Liver (tissue), 9 donors: ENCODE results near the gene NTMT1. TPM values are rescaled to one million over a fixed set of nuclear protein-coding genes. Genes with fewer than 3 reads are reported as not detected.

ENCODE experiments used
- DNase-seq: peaks from one replicate; pipeline ENCODE4 v3.0.0-alpha.2; 2017; ENCODE audit warnings: low spot score
- H3K27ac ChIP-seq, 2 donors: one replicate each; pipeline ENCODE4 v1.7.0; 2013; ENCODE audit warnings: inconsistent platforms in 2 of 2, low read length in 2 of 2, control low read depth in 1 of 2, low read depth in 1 of 2, mild to moderate bottlenecking in 1 of 2
- H3K27me3 ChIP-seq, 4 donors: one replicate each; pipeline versions ENCODE4 v1.6.1 to v1.7.0; 2013; ENCODE audit warnings: low read length in 3 of 4, inconsistent platforms in 1 of 4, mild to moderate bottlenecking in 1 of 4, moderate library complexity in 1 of 4; ENCODE audit not compliant: control insufficient read depth in 4 of 4, insufficient read depth in 4 of 4
- H3K36me3 ChIP-seq, 4 donors: one replicate each; pipeline versions ENCODE4 v1.6.1 to v1.7.0; 2013; ENCODE audit warnings: low read length in 3 of 4, mild to moderate bottlenecking in 3 of 4, low read depth in 1 of 4, moderate library complexity in 1 of 4; ENCODE audit not compliant: control insufficient read depth in 4 of 4, insufficient read depth in 3 of 4
- H3K4me1 ChIP-seq, 4 donors: one replicate each; pipeline versions ENCODE4 v1.6.1 to v1.7.0; 2013; ENCODE audit warnings: low read length in 3 of 4, mild to moderate bottlenecking in 3 of 4, moderate library complexity in 1 of 4; ENCODE audit not compliant: control insufficient read depth in 4 of 4, insufficient read depth in 4 of 4
- H3K4me3 ChIP-seq, 3 donors: one replicate each; pipeline versions ENCODE4 v1.6.1 to v1.7.0; 2013; ENCODE audit warnings: low read length in 3 of 3, control low read depth in 1 of 3, low read depth in 1 of 3, mild to moderate bottlenecking in 1 of 3
- H3K9ac ChIP-seq, 2 donors: one replicate each; pipeline ENCODE4 v1.7.0; 2013; ENCODE audit warnings: low read length in 2 of 2, mild to moderate bottlenecking in 2 of 2, moderate library complexity in 2 of 2, control low read depth in 1 of 2, low read depth in 1 of 2
- H3K9me3 ChIP-seq, 4 donors: one replicate each; pipeline versions ENCODE4 v1.6.1 to v1.7.0; 2013; ENCODE audit warnings: low read length in 3 of 4; ENCODE audit not compliant: control insufficient read depth in 4 of 4
- ATF3 ChIP-seq: IDR thresholded peaks from 2 replicates; pipeline ENCODE4 v1.6.1; 2016; ENCODE audit warnings: antibody characterized with exemption
- EGR1 ChIP-seq, 2 donors: IDR thresholded peaks; 2 replicates each; pipeline ENCODE4 v1.6.1; 2016 to 2018; ENCODE audit warnings: antibody characterized with exemption in 2 of 2, low read depth in 2 of 2
- FOXA2 ChIP-seq: IDR thresholded peaks from 2 replicates; pipeline ENCODE4 v1.6.1; 2016; ENCODE audit warnings: antibody characterized with exemption
- GABPA ChIP-seq, 2 donors: IDR thresholded peaks in 1 of 2; conservative IDR thresholded peaks in 1 of 2; 2 replicates each; pipeline ENCODE4 v1.6.1; 2016; ENCODE audit warnings: antibody characterized with exemption in 2 of 2, mild to moderate bottlenecking in 1 of 2, moderate library complexity in 1 of 2
- HNF4A ChIP-seq, 2 donors: conservative IDR thresholded peaks; 2 replicates each; pipeline ENCODE4 v1.6.1; 2016; ENCODE audit warnings: antibody characterized with exemption in 2 of 2, mild to moderate bottlenecking in 2 of 2
- HNF4G ChIP-seq: IDR thresholded peaks from 2 replicates; pipeline ENCODE4 v1.6.1; 2016; ENCODE audit warnings: antibody characterized with exemption
- JUND ChIP-seq, 2 donors: IDR thresholded peaks; 2 replicates each; pipeline ENCODE4 v1.6.1; 2016; ENCODE audit warnings: antibody characterized with exemption in 2 of 2
- MAX ChIP-seq: IDR thresholded peaks from 2 replicates; pipeline ENCODE4 v1.6.1; 2016; ENCODE audit warnings: antibody characterized with exemption
- NR2F2 ChIP-seq: IDR thresholded peaks from 2 replicates; pipeline ENCODE4 v1.6.1; 2016; ENCODE audit warnings: antibody characterized with exemption
- RAD21 ChIP-seq, 2 donors: IDR thresholded peaks; 2 replicates each; pipeline ENCODE4 v1.6.1; 2016; ENCODE audit warnings: antibody characterized with exemption in 2 of 2, mild to moderate bottlenecking in 2 of 2
- REST ChIP-seq: IDR thresholded peaks from 2 replicates; pipeline ENCODE4 v1.6.1; 2016; ENCODE audit warnings: antibody characterized with exemption, mild to moderate bottlenecking
- RXRA ChIP-seq, 2 donors: IDR thresholded peaks; 2 replicates each; pipeline ENCODE4 v1.6.1; 2017 to 2018; ENCODE audit warnings: antibody characterized with exemption in 2 of 2, mild to moderate bottlenecking in 1 of 2
- SP1 ChIP-seq: IDR thresholded peaks from 2 replicates; pipeline ENCODE4 v1.6.1; 2018; ENCODE audit warnings: antibody characterized with exemption, mild to moderate bottlenecking
- TAF1 ChIP-seq: conservative IDR thresholded peaks from 2 replicates; pipeline ENCODE4 v1.6.1; 2016; ENCODE audit warnings: antibody characterized with exemption, mild to moderate bottlenecking
- YY1 ChIP-seq: IDR thresholded peaks from 2 replicates; pipeline ENCODE4 v1.6.1; 2016; ENCODE audit warnings: antibody characterized with exemption, mild to moderate bottlenecking
- WGBS: extraction: QIAGEN DNeasy Blood & Tissue Kit; methylation state at CpG from one replicate; pipeline ENCODE4 v1.1.7; 2013; 5-methylcytosine and 5-hydroxymethylcytosine counted together
- polyA plus RNA-seq, 2 donors: library from polyadenylated mRNA; stranded (reverse) in 1 of 2; unstranded in 1 of 2; fragments of 200-250 nt in 1 of 2; fragments of >200 nt in 1 of 2; fragmentation: Nextera tagmentation in 1 of 2; extraction: Ambion mirVana in 1 of 2; gene quantifications; one replicate each; pipeline versions ENCODE4 v1.2.1 to v1.2.3, GENCODE V29; 2013 to 2015
- total RNA-seq, 2 donors: library from RNA; depleted of rRNA; stranded (reverse); fragments of >200 nt; gene quantifications; one replicate each; pipeline ENCODE4 v1.2.3, GENCODE V29; 2014
- TF ChIP-seq, protein P1 (sequence below): IDR thresholded peaks from 2 replicates; pipeline ENCODE4 v1.6.1; 2016; ENCODE audit warnings: antibody characterized with exemption
- TF ChIP-seq, protein P2 (sequence below): fragments of 150-350 bp; IDR thresholded peaks from 2 replicates; pipeline ENCODE4 v1.5.1; 2017; ENCODE audit warnings: improper control_type of control experiment, low read depth, low read length; ENCODE audit not compliant: missing input control
- donor health status: healthy.
- donor health status: healthy.
- donor health status: healthy.
- donor health status: healthy.
- donor health status: healthy.

Gene NTMT1
- total and polyA plus RNA-seq, 4 donors: 13.1 to 42.5 (median 26.2) TPM

DNA sequence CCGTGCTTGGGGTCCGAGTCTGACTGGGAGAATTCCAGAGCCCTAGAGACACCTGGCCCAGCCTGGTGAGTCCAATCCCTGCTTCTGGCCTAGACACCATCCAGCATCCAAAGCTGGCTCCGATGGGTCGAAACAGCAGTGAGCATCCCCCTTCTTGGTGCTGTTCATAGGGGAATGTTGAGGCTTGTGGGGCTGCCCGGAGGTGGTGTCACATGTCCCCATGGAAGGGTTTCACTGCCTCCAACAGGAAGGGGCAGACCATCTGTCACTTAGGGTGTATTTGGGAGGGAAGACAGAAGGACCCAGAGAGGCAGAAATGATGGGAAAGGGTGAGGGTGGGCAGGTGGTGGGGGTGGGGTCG lies 19.0 kb upstream of the NTMT1 start:
- 79% methylated on average over 6 of the region's 6 CpGs for WGBS
- H3K27me3 ChIP-seq: no peaks in the 10 kb centered on the region
- no peaks in the 10 kb centered on the region for H3K36me3 ChIP-seq
- H3K4me1 ChIP-seq: peaks cover 10 to 33% (median 22%) of the 10 kb centered on the region in 4 donors
- TF ChIP-seq TAF1 (no peak), SP1 (no peak), FOXA2 (no peak), NR2F2 (no peak), HNF4A (conservative IDR thresholded peaks at IDR 0.05) (no peak), MAX (no peak), HNF4G (no peak), RXRA (IDR thresholded peaks at IDR 0.05) (no peak), REST (no peak), EGR1 (IDR thresholded peaks at IDR 0.05; ENCODE audit: low read depth in 2 of 2) (no peak), JUND (IDR thresholded peaks at IDR 0.05) (no peak), ATF3 (no peak), RAD21 (IDR thresholded peaks at IDR 0.05) (no peak), YY1 (no peak), GABPA (IDR thresholded peaks at IDR 0.05 in 1 of 2, conservative IDR thresholded peaks at IDR 0.05 in 1 of 2) (no peak)
- TF ChIP-seq, protein P1, sequence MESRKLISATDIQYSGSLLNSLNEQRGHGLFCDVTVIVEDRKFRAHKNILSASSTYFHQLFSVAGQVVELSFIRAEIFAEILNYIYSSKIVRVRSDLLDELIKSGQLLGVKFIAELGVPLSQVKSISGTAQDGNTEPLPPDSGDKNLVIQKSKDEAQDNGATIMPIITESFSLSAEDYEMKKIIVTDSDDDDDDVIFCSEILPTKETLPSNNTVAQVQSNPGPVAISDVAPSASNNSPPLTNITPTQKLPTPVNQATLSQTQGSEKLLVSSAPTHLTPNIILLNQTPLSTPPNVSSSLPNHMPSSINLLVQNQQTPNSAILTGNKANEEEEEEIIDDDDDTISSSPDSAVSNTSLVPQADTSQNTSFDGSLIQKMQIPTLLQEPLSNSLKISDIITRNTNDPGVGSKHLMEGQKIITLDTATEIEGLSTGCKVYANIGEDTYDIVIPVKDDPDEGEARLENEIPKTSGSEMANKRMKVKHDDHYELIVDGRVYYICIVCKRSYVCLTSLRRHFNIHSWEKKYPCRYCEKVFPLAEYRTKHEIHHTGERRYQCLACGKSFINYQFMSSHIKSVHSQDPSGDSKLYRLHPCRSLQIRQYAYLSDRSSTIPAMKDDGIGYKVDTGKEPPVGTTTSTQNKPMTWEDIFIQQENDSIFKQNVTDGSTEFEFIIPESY: no peak
- TF ChIP-seq, protein P2, sequence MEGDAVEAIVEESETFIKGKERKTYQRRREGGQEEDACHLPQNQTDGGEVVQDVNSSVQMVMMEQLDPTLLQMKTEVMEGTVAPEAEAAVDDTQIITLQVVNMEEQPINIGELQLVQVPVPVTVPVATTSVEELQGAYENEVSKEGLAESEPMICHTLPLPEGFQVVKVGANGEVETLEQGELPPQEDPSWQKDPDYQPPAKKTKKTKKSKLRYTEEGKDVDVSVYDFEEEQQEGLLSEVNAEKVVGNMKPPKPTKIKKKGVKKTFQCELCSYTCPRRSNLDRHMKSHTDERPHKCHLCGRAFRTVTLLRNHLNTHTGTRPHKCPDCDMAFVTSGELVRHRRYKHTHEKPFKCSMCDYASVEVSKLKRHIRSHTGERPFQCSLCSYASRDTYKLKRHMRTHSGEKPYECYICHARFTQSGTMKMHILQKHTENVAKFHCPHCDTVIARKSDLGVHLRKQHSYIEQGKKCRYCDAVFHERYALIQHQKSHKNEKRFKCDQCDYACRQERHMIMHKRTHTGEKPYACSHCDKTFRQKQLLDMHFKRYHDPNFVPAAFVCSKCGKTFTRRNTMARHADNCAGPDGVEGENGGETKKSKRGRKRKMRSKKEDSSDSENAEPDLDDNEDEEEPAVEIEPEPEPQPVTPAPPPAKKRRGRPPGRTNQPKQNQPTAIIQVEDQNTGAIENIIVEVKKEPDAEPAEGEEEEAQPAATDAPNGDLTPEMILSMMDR: no peak
- no peaks in the 10 kb centered on the region for H3K9me3 ChIP-seq
- no peak for DNase-seq
- H3K9ac ChIP-seq: no peak overlapping the region
- H3K4me3 ChIP-seq: no peak overlapping the region
- H3K27ac ChIP-seq: peak overlapping the region; percentile 72 to 77
